ENCODE data around the gene MBLAC1.

Gene MBLAC1

GRCh38 chr7:100080907-100081534, 45.7 kb upstream of the MBLAC1 start:
- Histone ChIP-seq H3K36me3 (ENCODE audit: control insufficient read depth in 1 of 2, insufficient read depth in 2 of 2, low read depth in 1 of 2, low read length in 2 of 2) (peaks cover 26% of the 10 kb centered on the region in 2 experiments), H2BK120ac (ENCODE audit: low read depth, low read length) (peak overlapping the region; percentile 91), H2BK15ac (ENCODE audit: low read depth, poor library complexity, severe bottlenecking) (peak overlapping the region; percentile 68), H4K8ac (ENCODE audit: low read length) (peak overlapping the region; percentile 98), H3K9ac (ENCODE audit: low read length) (peak overlapping the region; percentile 97), H2BK12ac (ENCODE audit: low read length in 2 of 2) (peak overlapping the region in 1 of 2 experiments; percentile 18), H2AFZ (ENCODE audit: low read depth, low read length) (no peak overlapping the region), H3K9me3 (ENCODE audit: control insufficient read depth, low read length) (no peaks in the 10 kb centered on the region), H3K79me1 (replicated peaks; ENCODE audit: low read length, poor library complexity, severe bottlenecking) (peaks cover 1% of the 10 kb centered on the region), H3K4me1 (ENCODE audit: control insufficient read depth, insufficient read depth, low read depth, low read length) (peaks cover 14% of the 10 kb centered on the region), H3K23ac (ENCODE audit: low read length in 2 of 2) (peak overlapping the region in 1 of 2 experiments; percentile 48), H2AK5ac (ENCODE audit: low read length, severe bottlenecking) (peak overlapping the region; percentile 92), H3K14ac (ENCODE audit: low read length in 2 of 2) (peak overlapping the region in 1 of 2 experiments; percentile 63), H3K4ac (ENCODE audit: low read depth in 1 of 2, low read length in 2 of 2) (peak overlapping the region; percentile 97 to 99), H3K18ac (ENCODE audit: low read depth in 1 of 2, low read length in 2 of 2) (peak overlapping the region; percentile 96), H3K4me2 (ENCODE audit: low read length, poor library complexity, severe bottlenecking) (peak overlapping the region; percentile 81), H4K91ac (ENCODE audit: low read length) (peak overlapping the region; percentile 91), H3K27ac (ENCODE audit: low read length, poor library complexity, severe bottlenecking) (peak overlapping the region; percentile 64), H3K27me3 (ENCODE audit: control insufficient read depth in 1 of 2, insufficient read depth in 1 of 2, low read length in 2 of 2) (no peaks in the 10 kb centered on the region), H3K4me3 (ENCODE audit: insufficient read depth in 1 of 2, low read depth in 1 of 2, low read length in 2 of 2) (peak overlapping the region; percentile 84 to 87), H2BK5ac (ENCODE audit: low read depth, low read length, poor library complexity, severe bottlenecking) (peak overlapping the region; percentile 73)
- peak; percentile 42 for DNase-seq
- WGBS = 1% methylated on average over 29 of the region's 34 CpGs

GRCh38 chr7:100081535-100082102, 45.1 kb upstream of the MBLAC1 start, which contains the start of gene ZNF3:
Gene ZNF3 (minus strand): TSS chr7:100081723. CDS start chr7:100077357, 4,366 bp downstream.
- H2AFZ ChIP-seq (ENCODE audit: low read depth, low read length) = no peak within 1 kb of the TSS
- peak within 1 kb of the TSS; percentile 84 to 87 for H3K4me3 ChIP-seq (ENCODE audit: insufficient read depth in 1 of 2, low read depth in 1 of 2, low read length in 2 of 2)
- H2BK5ac ChIP-seq (ENCODE audit: low read depth, low read length, poor library complexity, severe bottlenecking) = peak within 1 kb of the TSS; percentile 73
- H3K14ac ChIP-seq (ENCODE audit: low read length in 2 of 2) = peak within 1 kb of the TSS in 1 of 2 experiments; percentile 63
- peak within 1 kb of the TSS; percentile 68 for H2BK15ac ChIP-seq (ENCODE audit: low read depth, poor library complexity, severe bottlenecking)
- peaks cover 21% of the 10 kb centered on the region in 2 experiments for H3K36me3 ChIP-seq (ENCODE audit: control insufficient read depth in 1 of 2, insufficient read depth in 2 of 2, low read depth in 1 of 2, low read length in 2 of 2)
- under 1% methylated on average over 55 of the region's 55 CpGs for WGBS
- H2BK120ac ChIP-seq (ENCODE audit: low read depth, low read length) = peak within 1 kb of the TSS; percentile 91
- peak within 1 kb of the TSS; percentile 91 for H4K91ac ChIP-seq (ENCODE audit: low read length)
- H4K8ac ChIP-seq (ENCODE audit: low read length) = peak within 1 kb of the TSS; percentile 98
- H2AK5ac ChIP-seq (ENCODE audit: low read length, severe bottlenecking) = peak within 1 kb of the TSS; percentile 92
- H3K4ac ChIP-seq (ENCODE audit: low read depth in 1 of 2, low read length in 2 of 2) = peak within 1 kb of the TSS; percentile 97 to 99
- DNase-seq = peak; percentile 99
- H3K23ac ChIP-seq (ENCODE audit: low read length in 2 of 2) = peak within 1 kb of the TSS in 1 of 2 experiments; percentile 83
- H3K27ac ChIP-seq (ENCODE audit: low read length, poor library complexity, severe bottlenecking) = peak within 1 kb of the TSS; percentile 64
- H3K4me2 ChIP-seq (ENCODE audit: low read length, poor library complexity, severe bottlenecking) = peak within 1 kb of the TSS; percentile 81
- no peaks in the 10 kb centered on the region for H3K9me3 ChIP-seq (ENCODE audit: control insufficient read depth, low read length)
- peak within 1 kb of the TSS; percentile 97 for H3K9ac ChIP-seq (ENCODE audit: low read length)
- peaks cover 14% of the 10 kb centered on the region for H3K4me1 ChIP-seq (ENCODE audit: control insufficient read depth, insufficient read depth, low read depth, low read length)
- no peaks in the 10 kb centered on the region for H3K27me3 ChIP-seq (ENCODE audit: control insufficient read depth in 1 of 2, insufficient read depth in 1 of 2, low read length in 2 of 2)
- peaks cover 1% of the 10 kb centered on the region for H3K79me1 ChIP-seq (replicated peaks; ENCODE audit: low read length, poor library complexity, severe bottlenecking)
- peak within 1 kb of the TSS; percentile 96 for H3K18ac ChIP-seq (ENCODE audit: low read depth in 1 of 2, low read length in 2 of 2)
- H2BK12ac ChIP-seq (ENCODE audit: low read length in 2 of 2) = peak within 1 kb of the TSS; percentile 40 to 87

- no peak overlapping the region for H3K27ac ChIP-seq (ENCODE audit: low read length, poor library complexity, severe bottlenecking)
- no peaks in the 10 kb centered on the region for H3K27me3 ChIP-seq (ENCODE audit: control insufficient read depth in 1 of 2, insufficient read depth in 1 of 2, low read length in 2 of 2)
- H3K79me1 ChIP-seq (replicated peaks; ENCODE audit: low read length, poor library complexity, severe bottlenecking) = peaks cover 1% of the 10 kb centered on the region
- no peak overlapping the region for H3K14ac ChIP-seq (ENCODE audit: low read length in 2 of 2)
- H2BK5ac ChIP-seq (ENCODE audit: low read depth, low read length, poor library complexity, severe bottlenecking) = no peak overlapping the region
- H2BK15ac ChIP-seq (ENCODE audit: low read depth, poor library complexity, severe bottlenecking) = no peak overlapping the region
- 91% methylated on average over 4 of the region's 4 CpGs for WGBS
- H3K23ac ChIP-seq (ENCODE audit: low read length in 2 of 2) = no peak overlapping the region
- H4K91ac ChIP-seq (ENCODE audit: low read length) = no peak overlapping the region
- H3K4me3 ChIP-seq (ENCODE audit: insufficient read depth in 1 of 2, low read depth in 1 of 2, low read length in 2 of 2) = peak overlapping the region in 1 of 2 experiments; percentile 18
- H2AK5ac ChIP-seq (ENCODE audit: low read length, severe bottlenecking) = no peak overlapping the region
- no peak overlapping the region for H2BK12ac ChIP-seq (ENCODE audit: low read length in 2 of 2)
- peak overlapping the region; percentile 42 for H2BK120ac ChIP-seq (ENCODE audit: low read depth, low read length)
- peaks cover 13 to 14% of the 10 kb centered on the region in 2 experiments for H3K36me3 ChIP-seq (ENCODE audit: control insufficient read depth in 1 of 2, insufficient read depth in 2 of 2, low read depth in 1 of 2, low read length in 2 of 2)
- no peaks in the 10 kb centered on the region for H3K9me3 ChIP-seq (ENCODE audit: control insufficient read depth, low read length)
- no peak for DNase-seq
- peak overlapping the region; percentile 97 for H3K9ac ChIP-seq (ENCODE audit: low read length)
- H3K4me1 ChIP-seq (ENCODE audit: control insufficient read depth, insufficient read depth, low read depth, low read length) = peaks cover 14% of the 10 kb centered on the region
- H3K18ac ChIP-seq (ENCODE audit: low read depth in 1 of 2, low read length in 2 of 2) = no peak overlapping the region
- H4K8ac ChIP-seq (ENCODE audit: low read length) = no peak overlapping the region
- no peak overlapping the region for H2AFZ ChIP-seq (ENCODE audit: low read depth, low read length)
- peak overlapping the region in 1 of 2 experiments; percentile 86 for H3K4ac ChIP-seq (ENCODE audit: low read depth in 1 of 2, low read length in 2 of 2)
- no peak overlapping the region for H3K4me2 ChIP-seq (ENCODE audit: low read length, poor library complexity, severe bottlenecking)
Observed at GRCh38 chr7:100082978-100083377, 43.8 kb upstream of the MBLAC1 start.

- 43% methylated on average over 3 of the region's 3 CpGs for WGBS
Observed at GRCh38 chr7:100085515-100085914, 41.3 kb upstream of the MBLAC1 start.

More at GRCh38 chr7:100085515-100085914, 41.3 kb upstream of the MBLAC1 start:
- Histone ChIP-seq H3K4me3 (ENCODE audit: insufficient read depth in 1 of 2, low read depth in 1 of 2, low read length in 2 of 2) (no peak overlapping the region), H2BK15ac (ENCODE audit: low read depth, poor library complexity, severe bottlenecking) (no peak overlapping the region), H4K91ac (ENCODE audit: low read length) (peak overlapping the region; percentile 76), H3K14ac (ENCODE audit: low read length in 2 of 2) (no peak overlapping the region), H3K9me3 (ENCODE audit: control insufficient read depth, low read length) (no peaks in the 10 kb centered on the region), H3K23ac (ENCODE audit: low read length in 2 of 2) (no peak overlapping the region), H3K4me1 (ENCODE audit: control insufficient read depth, insufficient read depth, low read depth, low read length) (peaks cover 9% of the 10 kb centered on the region), H3K4ac (ENCODE audit: low read depth in 1 of 2, low read length in 2 of 2) (peak overlapping the region; percentile 82 to 85), H3K9ac (ENCODE audit: low read length) (no peak overlapping the region), H3K18ac (ENCODE audit: low read depth in 1 of 2, low read length in 2 of 2) (peak overlapping the region; percentile 92 to 95), H3K27me3 (ENCODE audit: control insufficient read depth in 1 of 2, insufficient read depth in 1 of 2, low read length in 2 of 2) (no peaks in the 10 kb centered on the region), H2AFZ (ENCODE audit: low read depth, low read length) (no peak overlapping the region), H4K8ac (ENCODE audit: low read length) (peak overlapping the region; percentile 83), H3K27ac (ENCODE audit: low read length, poor library complexity, severe bottlenecking) (no peak overlapping the region), H2AK5ac (ENCODE audit: low read length, severe bottlenecking) (no peak overlapping the region), H3K4me2 (ENCODE audit: low read length, poor library complexity, severe bottlenecking) (no peak overlapping the region), H2BK5ac (ENCODE audit: low read depth, low read length, poor library complexity, severe bottlenecking) (no peak overlapping the region), H3K79me1 (replicated peaks; ENCODE audit: low read length, poor library complexity, severe bottlenecking) (peaks cover 5% of the 10 kb centered on the region), H2BK12ac (ENCODE audit: low read length in 2 of 2) (peak overlapping the region; percentile 98 to 99), H3K36me3 (ENCODE audit: control insufficient read depth in 1 of 2, insufficient read depth in 2 of 2, low read depth in 1 of 2, low read length in 2 of 2) (peaks cover 3 to 4% of the 10 kb centered on the region in 2 experiments), H2BK120ac (ENCODE audit: low read depth, low read length) (peak overlapping the region; percentile 80)
- no peak for DNase-seq

Data from mesenchymal stem cell (in vitro differentiated cells and primary cell).